GM12891 (cell line): ENCODE data around the gene TIMP2. TPM values are rescaled to one million over a fixed set of nuclear protein-coding genes. Genes with fewer than 3 reads are reported as not detected.
A peak's percentile ranks its signal among the peaks of the same experiment; 100 is the strongest.

Source experiments
- DNase-seq: peaks from one replicate; pipeline ENCODE4 v3.0.0; 2011; ENCODE audit warnings: low spot score; ENCODE audit not compliant: insufficient read length
- FAIRE-seq: peaks from 2 replicates; lab custom pipeline; 2011; peaks lifted over from hg19 to GRCh38; lab: Jason Lieb, UNC
- PAX5 ChIP-seq: IDR thresholded peaks from 2 replicates; pipeline ENCODE4 v1.6.1; 2011; ENCODE audit warnings: low read length, moderate library complexity, mild to moderate bottlenecking; ENCODE audit not compliant: insufficient read depth, severe bottlenecking
- POLR2A ChIP-seq: IDR thresholded peaks from 2 replicates; pipeline ENCODE4 v1.6.1; 2011; ENCODE audit warnings: low read depth, low read length, control low read depth
- POLR2AphosphoS5 ChIP-seq: IDR thresholded peaks from 2 replicates; pipeline ENCODE4 v1.6.1; 2011; ENCODE audit warnings: low read depth, low read length, control low read depth
- POU2F2 ChIP-seq: IDR thresholded peaks from 2 replicates; pipeline ENCODE4 v1.6.1; 2011; ENCODE audit warnings: low read depth, mild to moderate bottlenecking, control low read depth, low read length, moderate library complexity
- SPI1 ChIP-seq: IDR thresholded peaks from 2 replicates; pipeline ENCODE4 v1.6.1; 2011; ENCODE audit warnings: low read depth, low read length, control low read depth
- TAF1 ChIP-seq: IDR thresholded peaks from 2 replicates; pipeline ENCODE4 v1.6.1; 2011; ENCODE audit warnings: low read depth, low read length, control low read depth
- polyA plus RNA-seq: library from polyadenylated mRNA; unstranded; fragments of >200 nt; gene quantifications from one replicate; pipeline ENCODE4 v1.2.1, GENCODE V29; 2012; ENCODE audit warnings: low read depth, missing spikeins, inconsistent platforms; ENCODE audit not compliant: missing spikeins

TIMP2 gene
- 0.04 TPM for polyA plus RNA-seq

GRCh38 chr17:78925234-78925633, at the start of gene TIMP2:
Gene TIMP2 (minus strand): TSS chr17:78925387. CDS start chr17:78925088, 299 bp downstream.
- DNase-seq = peak; percentile 82
- FAIRE-seq = no peak
- TF ChIP-seq SPI1 = no peak
- TF ChIP-seq PAX5 = no peak

- no peak for FAIRE-seq
- no peak for DNase-seq
- TF ChIP-seq POU2F2 = no peak
- no peak for TF ChIP-seq POLR2A
- TF ChIP-seq PAX5 = no peak
- no peak for TF ChIP-seq POLR2AphosphoS5
- TF ChIP-seq TAF1 = no peak
- no peak for TF ChIP-seq SPI1
Observed at GRCh38 chr17:78973792-78974520, 48.8 kb upstream of the TIMP2 start.

- FAIRE-seq = no peak
- DNase-seq = no peak
- TF ChIP-seq PAX5 = no peak
- TF ChIP-seq TAF1 = no peak
- no peak for TF ChIP-seq SPI1
- TF ChIP-seq POLR2AphosphoS5 = no peak
- TF ChIP-seq POLR2A = no peak
- TF ChIP-seq POU2F2 = no peak
Observed at GRCh38 chr17:78973196-78973595, 48.0 kb upstream of the TIMP2 start.

- no peak for TF ChIP-seq SPI1
- TF ChIP-seq TAF1 = no peak
- no peak for TF ChIP-seq PAX5
- TF ChIP-seq POLR2AphosphoS5 = no peak
- no peak for TF ChIP-seq POU2F2
- no peak for FAIRE-seq
- DNase-seq = no peak
Observed at GRCh38 chr17:78972507-78973105, 47.4 kb upstream of the TIMP2 start.

- TF ChIP-seq TAF1 = no peak
- no peak for TF ChIP-seq POLR2A
- no peak for TF ChIP-seq POU2F2
- no peak for TF ChIP-seq PAX5
- no peak for FAIRE-seq
- no peak for DNase-seq
Observed at GRCh38 chr17:78971756-78972506, 46.7 kb upstream of the TIMP2 start.

- FAIRE-seq = no peak
- DNase-seq = peak; percentile 79
- no peak for TF ChIP-seq PAX5
- TF ChIP-seq POLR2A = no peak
- TF ChIP-seq SPI1 = no peak
- no peak for TF ChIP-seq POLR2AphosphoS5
- no peak for TF ChIP-seq POU2F2
- TF ChIP-seq TAF1 = no peak
Observed at GRCh38 chr17:78970834-78971755, 45.9 kb upstream of the TIMP2 start.

- FAIRE-seq (no peak), DNase-seq (no peak)
- no peak for TF ChIP-seq POU2F2
- no peak for TF ChIP-seq POLR2AphosphoS5
- no peak for TF ChIP-seq TAF1
- no peak for TF ChIP-seq SPI1
- TF ChIP-seq PAX5 = no peak
- no peak for TF ChIP-seq POLR2A
Observed at GRCh38 chr17:78969865-78970264, 44.7 kb upstream of the TIMP2 start.

- TF ChIP-seq POLR2A (no peak), PAX5 (no peak), TAF1 (no peak), SPI1 (no peak), POU2F2 (no peak), POLR2AphosphoS5 (no peak)
- no peak for DNase-seq
- FAIRE-seq = no peak
Observed at GRCh38 chr17:78967782-78968362, 42.7 kb upstream of the TIMP2 start.
